Adrenal gland (tissue), 5 donors: ENCODE data around the gene FYCO1.

Experiments used
- POLR2A ChIP-seq, 2 donors: fragments of 450-650 bp; IDR thresholded peaks; one replicate each; pipeline ENCODE4 v1.6.1; 2017; ENCODE audit warnings: antibody characterized with exemption in 2 of 2, mild to moderate bottlenecking in 2 of 2, moderate library complexity in 1 of 2
- TF ChIP-seq, protein P1 (sequence below), 6 experiments: fragments of 450-650 bp in 4 of 6; fragments of 200-600 bp in 2 of 6; sonication (generic) in 1 of 6; IDR thresholded peaks; 1 replicate in 5 of 6; 2 replicates in 1 of 6; pipeline versions ENCODE4 v1.5.1 to v1.8.0; 2016 to 2021; ENCODE audit warnings: antibody characterized with exemption in 6 of 6, mild to moderate bottlenecking in 2 of 6, moderate library complexity in 1 of 6
- donor health status: DM: no; HTN: no; CAD: no.

- TF ChIP-seq, protein P1, sequence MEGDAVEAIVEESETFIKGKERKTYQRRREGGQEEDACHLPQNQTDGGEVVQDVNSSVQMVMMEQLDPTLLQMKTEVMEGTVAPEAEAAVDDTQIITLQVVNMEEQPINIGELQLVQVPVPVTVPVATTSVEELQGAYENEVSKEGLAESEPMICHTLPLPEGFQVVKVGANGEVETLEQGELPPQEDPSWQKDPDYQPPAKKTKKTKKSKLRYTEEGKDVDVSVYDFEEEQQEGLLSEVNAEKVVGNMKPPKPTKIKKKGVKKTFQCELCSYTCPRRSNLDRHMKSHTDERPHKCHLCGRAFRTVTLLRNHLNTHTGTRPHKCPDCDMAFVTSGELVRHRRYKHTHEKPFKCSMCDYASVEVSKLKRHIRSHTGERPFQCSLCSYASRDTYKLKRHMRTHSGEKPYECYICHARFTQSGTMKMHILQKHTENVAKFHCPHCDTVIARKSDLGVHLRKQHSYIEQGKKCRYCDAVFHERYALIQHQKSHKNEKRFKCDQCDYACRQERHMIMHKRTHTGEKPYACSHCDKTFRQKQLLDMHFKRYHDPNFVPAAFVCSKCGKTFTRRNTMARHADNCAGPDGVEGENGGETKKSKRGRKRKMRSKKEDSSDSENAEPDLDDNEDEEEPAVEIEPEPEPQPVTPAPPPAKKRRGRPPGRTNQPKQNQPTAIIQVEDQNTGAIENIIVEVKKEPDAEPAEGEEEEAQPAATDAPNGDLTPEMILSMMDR (IDR thresholded peaks at IDR 0.05), result no peak
- TF ChIP-seq POLR2A (IDR thresholded peaks at IDR 0.05), result no peak
Observed at GRCh38 chr3:45942051-45942825, 53.4 kb downstream of the FYCO1 start.
